Measurements from ENCODE around the gene EPHA10.

EPHA10 gene

DNA sequence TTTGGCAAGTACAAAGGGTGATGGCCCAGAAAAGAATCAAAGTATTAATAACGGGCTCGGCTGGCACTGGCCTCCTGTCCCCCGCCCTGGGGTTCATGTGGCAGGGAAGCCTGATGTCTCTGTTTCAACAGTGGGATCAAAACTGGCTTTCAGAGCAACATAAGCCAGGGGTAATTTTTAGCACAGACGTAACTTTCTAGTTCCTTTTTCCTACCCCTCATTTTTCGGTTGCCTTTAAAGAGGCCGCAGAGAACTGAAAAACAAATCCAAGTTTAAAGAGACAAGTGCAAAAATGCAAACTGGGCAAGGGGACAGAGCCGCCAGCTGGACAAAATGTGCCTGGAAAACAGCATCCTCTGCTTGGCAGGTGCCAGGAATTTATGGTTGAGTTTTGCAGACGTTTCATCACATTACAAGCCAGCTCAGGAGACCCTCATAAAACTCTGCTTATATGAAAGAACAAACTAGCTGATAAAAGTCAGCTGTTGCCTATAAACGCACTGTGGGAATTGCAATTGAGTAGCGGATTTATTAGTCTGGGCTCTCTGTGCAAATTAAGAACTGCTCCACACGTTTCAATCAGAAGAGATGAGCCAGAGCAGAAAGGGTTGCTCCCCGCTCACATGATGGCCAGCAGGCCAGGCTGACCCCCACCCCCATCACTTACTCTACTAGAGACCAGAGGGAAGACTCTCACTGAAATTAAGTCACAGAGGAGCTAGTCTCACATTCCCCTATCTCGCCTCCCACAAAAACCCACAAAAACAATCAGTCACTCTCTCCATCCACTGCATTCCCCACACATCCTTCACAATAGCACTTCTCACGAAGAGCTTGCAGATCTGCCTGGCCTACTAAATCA is 88.4 kb downstream of the EPHA10 start:
- Histone ChIP-seq H3K4me1 (ENCODE audit: control insufficient read depth, insufficient read depth, low read length) (peaks cover 4% of the 10 kb centered on the region), H3K9ac (ENCODE audit: low read depth, low read length) (no peak overlapping the region), H3K4me3 (ENCODE audit: low read depth, low read length) (no peak overlapping the region), H3K9me3 (ENCODE audit: control insufficient read depth, insufficient read depth, low read length) (no peaks in the 10 kb centered on the region), H3K27me3 (ENCODE audit: control insufficient read depth, insufficient read depth, low read length) (no peaks in the 10 kb centered on the region), H3K36me3 (ENCODE audit: control insufficient read depth, insufficient read depth, low read length) (no peaks in the 10 kb centered on the region)

DNA sequence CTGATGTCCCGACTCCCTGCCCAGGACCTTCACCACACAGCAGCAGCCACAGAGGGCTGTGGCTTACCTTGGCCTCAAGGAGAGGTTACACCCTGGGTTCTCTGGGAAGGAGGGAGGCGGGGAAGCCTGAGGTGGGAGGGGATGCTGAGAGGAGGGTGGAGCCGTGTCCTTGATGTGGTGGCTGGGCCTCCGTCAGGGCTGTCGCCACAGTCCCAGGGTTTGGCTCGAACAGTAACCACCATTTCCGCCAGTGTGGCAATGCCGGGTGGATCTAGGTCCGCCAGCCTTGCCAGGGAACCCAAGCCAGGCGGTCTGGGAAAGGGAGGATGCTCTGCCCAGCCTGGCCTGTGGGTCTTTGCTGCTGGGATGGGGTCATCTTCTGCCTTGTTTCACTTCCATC is 91.0 kb downstream of the EPHA10 start:
- Histone ChIP-seq H3K4me1 (ENCODE audit: control insufficient read depth, insufficient read depth, low read length) (peaks cover 4% of the 10 kb centered on the region), H3K27me3 (ENCODE audit: control insufficient read depth, insufficient read depth, low read length) (peaks cover 2% of the 10 kb centered on the region), H3K4me3 (ENCODE audit: low read depth, low read length) (no peak overlapping the region), H3K9ac (ENCODE audit: low read depth, low read length) (no peak overlapping the region), H3K36me3 (ENCODE audit: control insufficient read depth, insufficient read depth, low read length) (no peaks in the 10 kb centered on the region), H3K9me3 (ENCODE audit: control insufficient read depth, insufficient read depth, low read length) (no peaks in the 10 kb centered on the region)

DNA sequence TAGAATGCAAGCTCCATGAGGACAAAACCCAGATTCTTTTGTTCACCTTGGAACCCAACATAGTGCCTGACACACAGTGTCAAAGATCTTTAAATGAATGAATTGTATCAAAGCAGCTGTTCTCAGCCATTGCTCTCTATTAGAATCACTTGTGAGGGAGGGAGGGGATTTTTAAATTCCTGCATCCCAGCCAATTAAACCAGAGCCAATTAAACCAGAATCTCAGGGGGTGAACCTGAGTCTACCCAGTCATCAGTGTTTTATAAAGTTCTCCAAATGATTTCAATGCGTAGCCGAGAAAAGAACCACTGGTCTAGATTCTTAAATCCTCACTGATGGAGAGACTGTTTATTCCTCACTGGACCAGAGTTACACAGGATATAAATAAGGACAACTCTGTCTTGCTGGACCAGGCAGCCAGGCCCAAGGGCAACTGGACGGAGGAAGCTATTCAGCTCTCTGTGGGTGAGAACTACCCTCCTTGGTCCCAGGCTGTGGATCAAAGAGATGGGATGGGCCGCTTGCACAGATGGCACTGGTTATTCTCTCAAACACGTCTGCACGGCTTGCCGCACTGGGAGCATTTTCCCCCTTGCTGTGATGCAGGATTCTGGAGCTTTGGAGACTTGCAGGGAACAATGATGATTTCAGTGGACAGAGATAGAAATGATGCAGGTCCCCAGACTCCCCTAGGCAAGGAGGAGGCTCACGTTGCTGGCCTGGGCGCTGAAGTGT is 92.6 kb downstream of the EPHA10 start:
- H3K9ac ChIP-seq (ENCODE audit: low read depth, low read length) = no peak overlapping the region
- H3K36me3 ChIP-seq (ENCODE audit: control insufficient read depth, insufficient read depth, low read length) = no peaks in the 10 kb centered on the region
- no peak overlapping the region for H3K4me3 ChIP-seq (ENCODE audit: low read depth, low read length)
- H3K4me1 ChIP-seq (ENCODE audit: control insufficient read depth, insufficient read depth, low read length) = peaks cover 4% of the 10 kb centered on the region
- H3K9me3 ChIP-seq (ENCODE audit: control insufficient read depth, insufficient read depth, low read length) = no peaks in the 10 kb centered on the region
- H3K27me3 ChIP-seq (ENCODE audit: control insufficient read depth, insufficient read depth, low read length) = peaks cover 7% of the 10 kb centered on the region

DNA sequence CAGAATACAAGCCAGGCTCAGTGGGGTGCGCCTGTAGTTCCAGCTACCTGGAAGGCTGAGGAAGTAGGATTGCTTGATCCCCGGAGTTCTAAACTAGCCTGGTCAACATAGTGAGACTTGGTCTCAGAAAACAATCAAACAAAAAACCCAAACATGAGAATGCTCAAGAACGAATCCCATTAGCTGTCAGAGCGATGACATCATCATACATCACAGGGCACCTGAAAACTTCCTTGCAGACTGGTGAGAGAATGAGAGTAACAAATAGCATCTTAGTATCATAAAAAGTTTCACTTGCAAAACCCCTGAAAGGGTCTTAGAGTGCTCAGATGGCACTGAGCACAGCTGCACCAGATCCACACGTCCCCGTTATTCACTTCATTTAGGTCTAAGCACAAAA is 93.7 kb downstream of the EPHA10 start:
- no peaks in the 10 kb centered on the region for H3K36me3 ChIP-seq (ENCODE audit: control insufficient read depth, insufficient read depth, low read length)
- H3K27me3 ChIP-seq (ENCODE audit: control insufficient read depth, insufficient read depth, low read length) = peaks cover 7% of the 10 kb centered on the region
- no peaks in the 10 kb centered on the region for H3K9me3 ChIP-seq (ENCODE audit: control insufficient read depth, insufficient read depth, low read length)
- H3K4me1 ChIP-seq (ENCODE audit: control insufficient read depth, insufficient read depth, low read length) = no peaks in the 10 kb centered on the region
- H3K4me3 ChIP-seq (ENCODE audit: low read depth, low read length) = no peak overlapping the region
- no peak overlapping the region for H3K9ac ChIP-seq (ENCODE audit: low read depth, low read length)

DNA sequence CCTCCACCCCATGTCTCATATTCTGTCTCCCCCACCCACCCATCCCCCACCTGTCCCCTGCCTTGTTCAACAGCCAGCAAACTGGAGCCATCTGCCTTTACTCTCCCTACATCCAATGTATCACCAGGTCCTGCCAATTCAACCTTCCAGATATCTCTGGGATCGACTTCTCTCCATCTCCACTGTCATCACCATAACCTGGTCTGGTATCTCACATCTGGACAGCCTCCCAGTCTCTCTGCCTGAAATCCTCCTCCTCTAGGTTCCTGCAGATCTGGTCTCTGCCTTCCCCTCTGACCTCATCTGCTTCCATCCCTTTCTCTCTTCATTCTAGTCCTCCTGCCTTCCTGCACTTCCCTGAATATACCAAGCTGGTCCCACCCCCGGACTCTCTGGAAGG is 94.8 kb downstream of the EPHA10 start:
- no peak overlapping the region for H3K9ac ChIP-seq (ENCODE audit: low read depth, low read length)
- no peak overlapping the region for H3K4me3 ChIP-seq (ENCODE audit: low read depth, low read length)
- H3K4me1 ChIP-seq (ENCODE audit: control insufficient read depth, insufficient read depth, low read length) = no peaks in the 10 kb centered on the region
- H3K9me3 ChIP-seq (ENCODE audit: control insufficient read depth, insufficient read depth, low read length) = no peaks in the 10 kb centered on the region
- peaks cover 7% of the 10 kb centered on the region for H3K27me3 ChIP-seq (ENCODE audit: control insufficient read depth, insufficient read depth, low read length)
- no peaks in the 10 kb centered on the region for H3K36me3 ChIP-seq (ENCODE audit: control insufficient read depth, insufficient read depth, low read length)

DNA sequence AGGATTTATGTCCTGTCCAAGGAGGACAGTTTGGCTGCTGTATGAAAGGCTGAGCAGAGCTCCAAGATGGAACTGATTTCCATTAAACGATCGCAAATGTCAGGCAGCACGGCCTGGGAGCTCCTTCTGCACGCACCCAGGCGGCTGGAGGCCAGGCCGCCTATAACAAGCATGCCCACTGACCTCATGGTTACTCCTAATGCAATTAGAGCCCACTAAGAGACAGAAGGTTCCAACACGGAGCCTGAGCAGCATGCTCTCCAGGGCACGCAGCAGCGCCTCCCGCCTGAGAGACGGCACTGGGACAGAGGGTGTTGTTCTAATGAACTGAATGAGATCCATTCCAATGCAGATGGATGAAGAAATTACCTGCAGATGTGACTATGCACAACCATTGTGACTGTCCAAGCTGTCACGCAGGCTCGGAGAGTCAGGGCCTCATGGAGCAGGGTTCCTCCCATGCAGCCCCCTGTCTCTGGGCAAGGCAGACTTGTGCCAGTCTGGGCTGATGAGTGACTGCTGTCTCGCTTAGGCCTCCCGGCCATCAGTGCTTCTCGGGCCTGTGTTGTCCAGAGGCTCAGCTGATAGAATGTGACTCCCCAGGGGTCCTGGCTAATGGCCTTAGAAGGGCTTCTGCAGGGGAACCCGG is 97.8 kb downstream of the EPHA10 start:
- no peaks in the 10 kb centered on the region for H3K36me3 ChIP-seq (ENCODE audit: control insufficient read depth, insufficient read depth, low read length)

DNA sequence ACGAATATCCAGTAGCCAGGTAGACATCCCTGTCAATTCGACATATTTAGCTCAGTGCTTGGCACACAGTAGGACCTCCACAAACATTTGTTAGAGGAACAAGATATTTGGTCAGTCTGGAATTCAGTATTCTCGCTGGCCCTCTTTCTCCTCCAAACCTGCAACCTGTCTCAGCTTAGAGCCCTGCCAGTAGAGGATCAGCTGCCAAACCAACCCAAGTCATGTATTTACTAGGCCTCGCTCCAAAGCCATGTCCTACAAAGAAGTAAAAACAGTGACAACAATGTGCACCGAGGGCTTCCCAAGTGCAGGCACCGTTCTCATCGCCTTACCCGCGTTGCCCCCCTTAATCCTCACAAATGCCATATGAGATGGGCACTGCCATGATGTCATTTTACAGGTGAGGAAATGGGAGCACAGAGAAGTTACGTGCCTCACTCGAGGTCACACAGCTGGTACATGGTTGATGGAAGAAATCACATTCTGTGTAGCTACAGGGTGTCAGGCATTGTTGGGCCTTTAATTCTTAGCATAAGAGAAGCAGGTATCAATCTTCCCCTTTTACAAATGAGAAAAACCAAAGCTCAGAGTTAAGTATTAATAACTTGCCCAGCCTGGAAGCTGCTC is 98.6 kb downstream of the EPHA10 start:
- Histone ChIP-seq H3K4me1 (ENCODE audit: control insufficient read depth, insufficient read depth, low read length) (no peaks in the 10 kb centered on the region), H3K4me3 (ENCODE audit: low read depth, low read length) (no peak overlapping the region), H3K36me3 (ENCODE audit: control insufficient read depth, insufficient read depth, low read length) (no peaks in the 10 kb centered on the region), H3K9me3 (ENCODE audit: control insufficient read depth, insufficient read depth, low read length) (no peaks in the 10 kb centered on the region), H3K9ac (ENCODE audit: low read depth, low read length) (no peak overlapping the region), H3K27me3 (ENCODE audit: control insufficient read depth, insufficient read depth, low read length) (peaks cover 7% of the 10 kb centered on the region)

More for the DNA sequence above, 97.8 kb downstream of the EPHA10 start:
- no peaks in the 10 kb centered on the region for H3K9me3 ChIP-seq (ENCODE audit: control insufficient read depth, insufficient read depth, low read length)
- H3K4me3 ChIP-seq (ENCODE audit: low read depth, low read length) = no peak overlapping the region
- H3K4me1 ChIP-seq (ENCODE audit: control insufficient read depth, insufficient read depth, low read length) = no peaks in the 10 kb centered on the region
- peaks cover 7% of the 10 kb centered on the region for H3K27me3 ChIP-seq (ENCODE audit: control insufficient read depth, insufficient read depth, low read length)
- no peak overlapping the region for H3K9ac ChIP-seq (ENCODE audit: low read depth, low read length)
